ENCODE data around the gene IMMP2L. TPM values are rescaled to one million over a fixed set of nuclear protein-coding genes. Genes with fewer than 3 reads are reported as not detected.

The IMMP2L gene
- total RNA-seq, 1 experiment from 2014 or later, result 8.8 TPM

- H3K9me3 ChIP-seq (ENCODE audit: control insufficient read depth, insufficient read depth, low read depth, low read length), result no peaks in the 10 kb centered on the region
- H3K36me3 ChIP-seq (ENCODE audit: control insufficient read depth, insufficient read depth, low read length), result no peaks in the 10 kb centered on the region
- no peak for TF ChIP-seq CTCF (IDR thresholded peaks at IDR 0.05)
- TF ChIP-seq TCF7L2 (IDR thresholded peaks at IDR 0.05; ENCODE audit: low read depth, low read length), result no peak
- TF ChIP-seq POLR2AphosphoS5 (IDR thresholded peaks at IDR 0.05; ENCODE audit: low read depth, low read length), result no peak
- no peak for TF ChIP-seq SIN3A (IDR thresholded peaks at IDR 0.05; ENCODE audit: borderline replicate concordance, insufficient read depth, low read depth, low read length)
- BruUV-seq (replicated peaks), result no TSS peak
- in situ Hi-C loops (cut with HindIII; ENCODE audit: low pct_unique_long_range_greater_than_20kb, low sequenced_read_pairs) (no loop called here), intact Hi-C loops (cut with micrococcal nuclease; ENCODE audit: unreplicated experiment) (no loop called here)
- ATAC-seq (no peak), DNase-seq (ENCODE audit: low read depth, low spot score) (no peak)
- no peak overlapping the region for H3K27ac ChIP-seq (ENCODE audit: low read length)
- H3K4me1 ChIP-seq (ENCODE audit: control insufficient read depth, insufficient read depth, low read length), result no peaks in the 10 kb centered on the region
- H3K4me3 ChIP-seq (ENCODE audit: low read depth in 2 of 2, low read length in 2 of 2), result no peak overlapping the region
- CTCF ChIA-PET, result no interaction called here
- no peaks in the 10 kb centered on the region for H3K27me3 ChIP-seq (ENCODE audit: control insufficient read depth, insufficient read depth, low read length)
- POLR2A ChIA-PET, result no interaction called here
Observed at GRCh38 chr7:110867771-110868170, 694.5 kb downstream of the IMMP2L start.

- in situ Hi-C loops (cut with HindIII; ENCODE audit: low pct_unique_long_range_greater_than_20kb, low sequenced_read_pairs), result no loop called here
- no TSS peak for BruUV-seq (replicated peaks)
- no peak overlapping the region for H3K4me3 ChIP-seq (ENCODE audit: low read depth in 2 of 2, low read length in 2 of 2)
Observed at GRCh38 chr7:110863258-110863657, 699.0 kb downstream of the IMMP2L start.

More at GRCh38 chr7:110863258-110863657, 699.0 kb downstream of the IMMP2L start:
- Histone ChIP-seq H3K27ac (ENCODE audit: low read length) (no peak overlapping the region), H3K4me1 (ENCODE audit: control insufficient read depth, insufficient read depth, low read length) (no peaks in the 10 kb centered on the region), H3K27me3 (ENCODE audit: control insufficient read depth, insufficient read depth, low read length) (no peaks in the 10 kb centered on the region), H3K9me3 (ENCODE audit: control insufficient read depth, insufficient read depth, low read depth, low read length) (no peaks in the 10 kb centered on the region), H3K36me3 (ENCODE audit: control insufficient read depth, insufficient read depth, low read length) (no peaks in the 10 kb centered on the region)
- CTCF ChIA-PET, result no interaction called here
- POLR2A ChIA-PET, result no interaction called here
- no peak for ATAC-seq
- intact Hi-C loops (cut with micrococcal nuclease; ENCODE audit: unreplicated experiment), result no loop called here
- no peak for DNase-seq (ENCODE audit: low read depth, low spot score)
- no peak for TF ChIP-seq TCF7L2 (IDR thresholded peaks at IDR 0.05; ENCODE audit: low read depth, low read length)
- no peak for TF ChIP-seq CTCF (IDR thresholded peaks at IDR 0.05)
- TF ChIP-seq SIN3A (IDR thresholded peaks at IDR 0.05; ENCODE audit: borderline replicate concordance, insufficient read depth, low read depth, low read length), result no peak
- TF ChIP-seq POLR2AphosphoS5 (IDR thresholded peaks at IDR 0.05; ENCODE audit: low read depth, low read length), result no peak
- TF ChIP-seq REST (IDR thresholded peaks at IDR 0.05; ENCODE audit: insufficient read depth in 1 of 2, low read depth in 2 of 2, low read length in 1 of 2), result no peak
